ENCODE results near the gene ERICH4. TPM values are rescaled to one million over a fixed set of nuclear protein-coding genes. Genes with fewer than 3 reads are reported as not detected.

ERICH4 gene
- polyA plus RNA-seq, 1 experiment = not detected

GRCh38 chr19:41425174-41426115, 17.5 kb upstream of the ERICH4 start:
- CTCF ChIA-PET = no interaction called here
- Histone ChIP-seq H3K9me3 (ENCODE audit: control insufficient read depth, insufficient read depth, low read length) (no peaks in the 10 kb centered on the region; the same call in 1 of the 2 replicates), H3K27ac (ENCODE audit: low read depth, low read length) (no peak overlapping the region), H3K27me3 (ENCODE audit: control insufficient read depth, insufficient read depth, low read length) (no peaks in the 10 kb centered on the region), H3K4me3 (ENCODE audit: low read depth, low read length) (no peak overlapping the region)
- POLR2A ChIA-PET = no interaction called here
- TF ChIP-seq CTCF (IDR thresholded peaks at IDR 0.05; ENCODE audit: low read depth, low read length) = no peak
- DNase-seq (ENCODE audit: low read depth, low spot score) = no peak

GRCh38 chr19:41426116-41426841, 16.7 kb upstream of the ERICH4 start:
- ChIA-PET POLR2A (interaction anchor here (2.1 kb wide), 1 partner anchor 13 kb away, joined by 7 read pairs; the partner anchor contains the start of gene DMAC2), CTCF (interaction anchor here (0.9 to 1.9 kb wide), 3 partner anchors 23 to 167 kb away, joined by 3 to 11 read pairs (median 5); no protein-coding TSS in a partner anchor)
- no peak overlapping the region for H3K27ac ChIP-seq (ENCODE audit: low read depth, low read length)
- H3K9me3 ChIP-seq (ENCODE audit: control insufficient read depth, insufficient read depth, low read length) = no peaks in the 10 kb centered on the region; the same call in 1 of the 2 replicates
- no peaks in the 10 kb centered on the region for H3K27me3 ChIP-seq (ENCODE audit: control insufficient read depth, insufficient read depth, low read length)
- no peak for TF ChIP-seq CTCF (IDR thresholded peaks at IDR 0.05; ENCODE audit: low read depth, low read length)
- DNase-seq (ENCODE audit: low read depth, low spot score) = no peak
- peak overlapping the region; percentile 55 for H3K4me3 ChIP-seq (ENCODE audit: low read depth, low read length)

DNA sequence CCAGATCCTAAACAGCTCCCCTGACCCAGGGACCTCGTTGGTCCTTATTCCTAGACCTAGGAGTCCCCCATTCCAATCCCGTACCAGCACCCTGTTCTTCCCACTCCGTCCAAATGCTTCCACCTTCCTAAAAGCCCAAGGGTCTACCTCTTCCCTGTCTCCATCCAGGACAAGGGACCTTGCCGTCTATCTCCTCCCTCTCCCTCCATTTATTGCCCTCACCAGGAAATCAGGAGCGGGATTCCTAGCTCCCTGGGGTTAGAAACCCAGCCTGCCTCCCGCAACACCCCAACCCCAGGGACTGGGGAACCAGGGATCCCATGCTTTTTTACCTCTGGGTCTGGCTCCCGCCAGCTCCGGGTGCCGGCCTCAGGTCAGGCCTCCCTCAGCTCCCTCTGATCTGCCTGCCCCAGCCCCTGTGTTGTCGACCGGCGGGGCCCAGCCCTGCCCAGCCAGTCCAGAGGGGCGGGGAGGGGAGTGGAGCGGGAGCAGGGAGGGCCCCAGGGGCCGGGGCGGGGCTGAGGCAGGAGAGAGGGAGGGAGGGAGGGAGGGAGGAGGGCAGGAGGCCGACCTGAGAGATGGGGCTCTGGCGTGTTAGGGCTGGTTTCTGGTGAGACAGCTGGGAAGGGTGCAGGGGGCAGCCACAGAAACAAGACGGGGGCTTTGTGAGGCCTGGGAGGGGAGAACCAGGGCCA, 15.9 kb upstream of the ERICH4 start, which contains the start of gene B3GNT8:
Gene B3GNT8, minus strand, starts transcription at position 423 of the 695 bp plus-strand sequence. CDS start 596 bp downstream, outside the sequence.
- POLR2A ChIA-PET = interaction anchor here (0.6 to 2.1 kb wide), 4 partner anchors 10 to 135 kb away, joined by 3 to 7 read pairs (median 4); partner anchors contain the start of gene DMAC2
- Histone ChIP-seq H3K4me3 (ENCODE audit: low read depth, low read length) (peak within 1 kb of the TSS; percentile 55), H3K9me3 (ENCODE audit: control insufficient read depth, insufficient read depth, low read length) (no peaks in the 10 kb centered on the region; the same call in 1 of the 2 replicates), H3K27ac (ENCODE audit: low read depth, low read length) (no peak within 1 kb of the TSS), H3K27me3 (ENCODE audit: control insufficient read depth, insufficient read depth, low read length) (no peaks in the 10 kb centered on the region)
- no peak for TF ChIP-seq CTCF (IDR thresholded peaks at IDR 0.05; ENCODE audit: low read depth, low read length)
- DNase-seq (ENCODE audit: low read depth, low spot score) = peak; percentile 11
- CTCF ChIA-PET = interaction anchor here (0.6 to 1.9 kb wide), 4 partner anchors 22 to 167 kb away, joined by 3 to 11 read pairs (median 4); no protein-coding TSS in a partner anchor

DNA sequence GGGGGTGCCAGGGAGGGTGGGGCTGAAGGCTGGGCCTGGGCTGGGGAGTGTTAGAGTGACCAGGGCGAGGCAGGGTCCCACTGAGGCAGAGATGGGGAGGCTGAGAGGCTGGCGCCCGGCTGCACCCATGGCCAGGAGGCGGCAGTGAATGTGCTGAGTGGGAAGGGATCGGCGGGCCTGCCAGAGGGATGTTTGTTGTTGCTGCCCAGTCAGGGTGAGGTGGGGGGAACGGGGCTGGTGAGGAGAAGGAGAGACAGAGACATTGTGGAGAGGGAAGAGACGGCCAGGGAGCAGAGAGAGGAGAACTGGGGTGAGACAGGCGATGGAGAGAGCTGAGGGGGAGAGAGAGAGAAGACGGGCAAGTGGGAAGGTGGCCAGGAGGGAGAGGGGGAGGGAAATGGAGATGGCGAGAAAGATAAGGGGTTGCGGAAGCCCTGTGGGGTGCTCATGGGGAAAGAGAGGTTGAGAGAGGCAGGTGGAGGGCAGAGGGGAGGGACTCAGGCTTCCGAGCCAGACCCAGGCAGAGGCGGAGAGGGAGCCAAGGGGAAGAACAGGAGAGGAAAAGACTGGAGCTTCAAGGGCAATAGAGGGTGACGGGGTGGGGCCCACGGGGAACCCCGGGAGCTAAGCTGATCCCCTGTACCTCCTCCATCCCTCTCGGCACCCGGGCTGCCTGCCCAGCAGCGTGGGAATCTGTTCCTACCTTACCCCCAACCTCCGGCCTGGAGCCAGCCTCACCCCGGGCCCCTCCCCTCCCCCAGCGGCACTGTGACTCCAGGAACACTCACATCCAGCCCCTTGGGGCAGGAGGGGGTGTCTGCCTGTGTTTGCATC, 15.1 kb upstream of the ERICH4 start:
- Histone ChIP-seq H3K4me3 (ENCODE audit: low read depth, low read length) (peak overlapping the region; percentile 43), H3K27me3 (ENCODE audit: control insufficient read depth, insufficient read depth, low read length) (no peaks in the 10 kb centered on the region), H3K27ac (ENCODE audit: low read depth, low read length) (no peak overlapping the region), H3K9me3 (ENCODE audit: control insufficient read depth, insufficient read depth, low read length) (no peaks in the 10 kb centered on the region; the same call in 1 of the 2 replicates)
- TF ChIP-seq CTCF (IDR thresholded peaks at IDR 0.05; ENCODE audit: low read depth, low read length) = no peak
- CTCF ChIA-PET = interaction anchor here (0.6 to 1.9 kb wide), 3 partner anchors 23 to 166 kb away, joined by 3 to 5 read pairs (median 4); no protein-coding TSS in a partner anchor
- POLR2A ChIA-PET = interaction anchor here (0.6 to 2.1 kb wide), 4 partner anchors 10 to 136 kb away, joined by 3 to 7 read pairs (median 4); partner anchors contain the start of gene DMAC2
- DNase-seq (ENCODE audit: low read depth, low spot score) = no peak
